ENCODE measurements around the gene PEX19. TPM values are rescaled to one million over a fixed set of nuclear protein-coding genes. Genes with fewer than 3 reads are reported as not detected.

PEX19 gene
- polyA plus RNA-seq, 1 donor (not counting 4 experiments of a cell fraction or from before 2014, with no cell fraction given) = 48.7 TPM

- Histone ChIP-seq H3K4me3 (ENCODE audit: control insufficient read depth in 2 of 3, extremely low read depth in 1 of 3, insufficient read depth in 2 of 3, low read depth in 1 of 3, low read length in 3 of 3) (no peak overlapping the region), H4K20me1 (ENCODE audit: control insufficient read depth, extremely low read depth, insufficient read depth, low read length) (no peaks in the 10 kb centered on the region), H3K9ac (ENCODE audit: control insufficient read depth, extremely low read depth, insufficient read depth, low read length) (no peak overlapping the region), H3K4me2 (ENCODE audit: control insufficient read depth, extremely low read depth, insufficient read depth, low read depth, low read length) (no peak overlapping the region), H2AFZ (ENCODE audit: control insufficient read depth, low read length) (no peak overlapping the region), H3K9me1 (ENCODE audit: control insufficient read depth, extremely low read depth, insufficient read depth, low read length) (no peaks in the 10 kb centered on the region), H3K9me3 (ENCODE audit: control insufficient read depth, low read depth, low read length) (no peaks in the 10 kb centered on the region), H3K36me3 (ENCODE audit: control insufficient read depth in 2 of 2, extremely low read depth in 1 of 2, insufficient read depth in 2 of 2, low read length in 2 of 2) (peaks cover 4 to 12% of the 10 kb centered on the region in 2 experiments), H3K27me3 (ENCODE audit: control insufficient read depth, extremely low read depth, insufficient read depth, low read length) (no peaks in the 10 kb centered on the region), H3K27ac (ENCODE audit: control insufficient read depth, insufficient read depth, low read length) (no peak overlapping the region), H3K4me1 (ENCODE audit: control insufficient read depth, extremely low read depth, insufficient read depth, low read length) (no peaks in the 10 kb centered on the region), H3K79me2 (ENCODE audit: control insufficient read depth, insufficient read depth, low read length) (peaks cover 6% of the 10 kb centered on the region)
- TF ChIP-seq EZH2 (IDR thresholded peaks at IDR 0.05; ENCODE audit: low read length) = no peak
- no peak for TF ChIP-seq CTCF (optimal IDR thresholded peaks at IDR 0.05 in 1 of 3, IDR thresholded peaks at IDR 0.05 in 1 of 3, conservative IDR thresholded peaks at IDR 0.05 in 1 of 3; ENCODE audit: extremely low read depth in 1 of 3, insufficient read depth in 2 of 3, low read length in 3 of 3)
- DNase-seq (ENCODE audit: low read depth, low spot score) = no peak
- dilution Hi-C loops (cut with MboI; ENCODE audit: extremely low pct_ligation_motif_present, low sequenced_read_pairs) = no loop called here
- FAIRE-seq = no peak
Observed at GRCh38 chr1:160245434-160245833, 39.5 kb downstream of the PEX19 start.

DNA sequence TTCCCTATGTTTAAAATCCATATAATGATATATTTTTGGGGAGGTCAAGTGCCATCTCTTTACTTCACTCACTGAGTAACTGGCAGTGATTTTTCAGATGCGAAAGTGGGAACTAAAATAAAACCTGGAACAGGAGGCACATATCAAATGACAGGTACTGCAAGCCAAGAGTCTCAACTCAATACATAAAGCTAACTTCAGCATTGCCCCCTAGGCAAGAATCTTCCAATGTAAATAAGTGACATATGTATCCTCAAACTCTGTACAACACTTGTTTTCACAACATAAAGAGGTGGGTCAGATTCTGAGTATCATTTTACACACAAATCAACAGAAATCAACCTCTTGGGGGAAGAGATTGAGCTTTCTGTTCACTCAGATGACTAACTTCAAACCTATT is 40.7 kb downstream of the PEX19 start:
- dilution Hi-C loops (cut with MboI; ENCODE audit: extremely low pct_ligation_motif_present, low sequenced_read_pairs) = no loop called here
- TF ChIP-seq EZH2 (IDR thresholded peaks at IDR 0.05; ENCODE audit: low read length) (no peak), CTCF (optimal IDR thresholded peaks at IDR 0.05 in 1 of 3, IDR thresholded peaks at IDR 0.05 in 1 of 3, conservative IDR thresholded peaks at IDR 0.05 in 1 of 3; ENCODE audit: extremely low read depth in 1 of 3, insufficient read depth in 2 of 3, low read length in 3 of 3) (no peak)
- Histone ChIP-seq H3K4me3 (ENCODE audit: control insufficient read depth in 2 of 3, extremely low read depth in 1 of 3, insufficient read depth in 2 of 3, low read depth in 1 of 3, low read length in 3 of 3) (no peak overlapping the region), H3K9me1 (ENCODE audit: control insufficient read depth, extremely low read depth, insufficient read depth, low read length) (no peaks in the 10 kb centered on the region), H3K4me1 (ENCODE audit: control insufficient read depth, extremely low read depth, insufficient read depth, low read length) (no peaks in the 10 kb centered on the region), H3K4me2 (ENCODE audit: control insufficient read depth, extremely low read depth, insufficient read depth, low read depth, low read length) (no peak overlapping the region), H3K27ac (ENCODE audit: control insufficient read depth, insufficient read depth, low read length) (no peak overlapping the region), H3K79me2 (ENCODE audit: control insufficient read depth, insufficient read depth, low read length) (peaks cover 6% of the 10 kb centered on the region), H3K9me3 (ENCODE audit: control insufficient read depth, low read depth, low read length) (no peaks in the 10 kb centered on the region), H3K9ac (ENCODE audit: control insufficient read depth, extremely low read depth, insufficient read depth, low read length) (no peak overlapping the region), H3K27me3 (ENCODE audit: control insufficient read depth, extremely low read depth, insufficient read depth, low read length) (no peaks in the 10 kb centered on the region), H4K20me1 (ENCODE audit: control insufficient read depth, extremely low read depth, insufficient read depth, low read length) (no peaks in the 10 kb centered on the region), H3K36me3 (ENCODE audit: control insufficient read depth in 2 of 2, extremely low read depth in 1 of 2, insufficient read depth in 2 of 2, low read length in 2 of 2) (peaks cover 12% of the 10 kb centered on the region in 2 experiments), H2AFZ (ENCODE audit: control insufficient read depth, low read length) (no peak overlapping the region)
- FAIRE-seq = no peak
- no peak for DNase-seq (ENCODE audit: low read depth, low spot score)

All from keratinocyte (primary cell).